Right lobe of liver (tissue), 4 donors: Measurements from ENCODE around the gene UBAC2.

Source experiments
- CTCF ChIP-seq, 4 donors: fragments of 200-600 bp in 3 of 4; fragments of 450-650 bp in 1 of 4; IDR thresholded peaks; one replicate each; pipeline versions ENCODE4 v1.5.1 to v1.8.0; 2016 to 2022; ENCODE audit warnings: antibody characterized with exemption in 4 of 4, mild to moderate bottlenecking in 2 of 4
- POLR2A ChIP-seq: fragments of 450-650 bp; IDR thresholded peaks from one replicate; pipeline ENCODE4 v1.6.1; 2017; ENCODE audit warnings: antibody characterized with exemption, mild to moderate bottlenecking
- donor health status: DM: no; HTN: no; CAD: no.
- donor health status: DM: no; HTN: no; CAD: no.
- donor health status: DM: no; HTN: yes; CAD: no.

GRCh38 chr13:99361197-99361596 lies 160.5 kb downstream of the UBAC2 start:
- TF ChIP-seq CTCF (IDR thresholded peaks at IDR 0.05) (no peak), POLR2A (no peak)
